ENCODE measurements around the gene PDX1. TPM values are rescaled to one million over a fixed set of nuclear protein-coding genes. Genes with fewer than 3 reads are reported as not detected.

Gene PDX1
- not detected in 2 replicates for total RNA-seq

DNA sequence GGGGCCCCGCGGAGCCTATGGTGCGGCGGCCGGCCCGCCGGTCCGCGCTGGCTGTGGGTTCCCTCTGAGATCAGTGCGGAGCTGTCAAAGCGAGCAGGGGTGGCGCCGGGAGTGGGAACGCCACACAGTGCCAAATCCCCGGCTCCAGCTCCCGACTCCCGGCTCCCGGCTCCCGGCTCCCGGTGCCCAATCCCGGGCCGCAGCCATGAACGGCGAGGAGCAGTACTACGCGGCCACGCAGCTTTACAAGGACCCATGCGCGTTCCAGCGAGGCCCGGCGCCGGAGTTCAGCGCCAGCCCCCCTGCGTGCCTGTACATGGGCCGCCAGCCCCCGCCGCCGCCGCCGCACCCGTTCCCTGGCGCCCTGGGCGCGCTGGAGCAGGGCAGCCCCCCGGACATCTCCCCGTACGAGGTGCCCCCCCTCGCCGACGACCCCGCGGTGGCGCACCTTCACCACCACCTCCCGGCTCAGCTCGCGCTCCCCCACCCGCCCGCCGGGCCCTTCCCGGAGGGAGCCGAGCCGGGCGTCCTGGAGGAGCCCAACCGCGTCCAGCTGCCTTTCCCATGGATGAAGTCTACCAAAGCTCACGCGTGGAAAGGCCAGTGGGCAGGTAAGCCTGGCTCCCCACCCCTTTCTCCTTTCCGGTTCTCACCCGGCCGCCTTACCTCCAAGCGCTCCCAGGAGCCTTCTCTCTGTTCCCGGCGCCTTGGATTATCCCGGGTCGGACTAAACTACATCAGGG lies at the start of gene PDX1:
Gene PDX1 (plus strand): TSS at position 67 of the 743 bp plus-strand sequence. CDS start 139 bp downstream, at position 206.

DNA sequence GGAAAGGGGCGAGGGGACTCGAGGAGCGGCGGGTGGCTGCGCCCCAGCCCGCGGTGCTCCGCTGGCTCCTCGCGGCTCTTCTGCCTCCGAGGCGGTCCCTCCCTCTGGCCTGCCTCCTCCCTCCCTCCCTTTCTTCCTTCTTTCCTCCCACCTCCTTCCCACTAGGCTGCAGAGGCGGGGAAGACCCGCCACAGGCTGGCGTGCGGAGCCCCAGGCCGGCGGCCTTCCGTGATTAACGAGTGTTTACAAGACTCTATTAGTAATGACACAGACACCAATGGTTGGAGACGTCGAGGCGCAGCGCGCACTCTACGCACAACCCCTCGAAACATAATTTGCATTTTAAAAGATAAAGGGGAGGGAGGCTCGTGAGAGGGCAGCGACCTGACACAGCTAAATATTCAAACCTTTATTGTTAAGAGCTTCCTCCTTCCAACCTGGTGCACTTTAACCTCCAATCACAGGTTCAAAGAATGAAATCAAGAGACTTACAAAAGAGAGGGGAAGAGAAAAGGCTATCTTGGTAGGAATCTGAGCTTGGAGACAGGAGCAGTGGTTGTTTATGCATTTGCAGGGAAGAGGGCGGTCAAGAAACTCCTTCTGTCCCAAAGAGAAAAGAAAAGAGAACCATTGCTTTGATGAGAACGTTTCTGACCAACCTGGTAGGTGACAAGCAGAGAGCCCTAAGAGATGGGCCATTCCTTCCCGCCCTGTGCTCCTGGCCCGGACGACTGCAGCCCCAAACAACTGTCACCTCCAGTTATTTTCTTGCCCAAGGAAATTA lies 49.5 kb downstream of the PDX1 start, which contains the start of gene CDX2:
Gene CDX2 (minus strand): TSS at position 234 of the 784 bp plus-strand sequence. CDS start 309 bp downstream, outside the sequence.

Other genes with a start within 250 kb of the PDX1 start
- not detected in 2 replicates for gene GSX1, start 127.5 kb upstream of the PDX1 start, total RNA-seq
- gene CDX2, start 49.3 kb downstream of the PDX1 start, total RNA-seq = not detected in 2 replicates
- not detected in 2 replicates for gene URAD, start 68.7 kb downstream of the PDX1 start, total RNA-seq
- gene FLT3, start 180.6 kb downstream of the PDX1 start, total RNA-seq = not detected in 2 replicates
- gene PAN3, start 218.5 kb downstream of the PDX1 start, total RNA-seq = 12.8 and 18.5 TPM in 2 replicates

Measured in smooth muscle cell of the umbilical artery (primary cell).